ENCODE results near the gene SPNS3. TPM values are rescaled to one million over a fixed set of nuclear protein-coding genes. Genes with fewer than 3 reads are reported as not detected.
A peak's percentile ranks its signal among the peaks of the same experiment; 100 is the strongest.

SPNS3 gene
- total and polyA plus RNA-seq, 4 donors = 0.40 to 1.6 (median 0.52) TPM

- DNase-seq = no peak
- H3K9ac ChIP-seq (ENCODE audit: insufficient read depth in 1 of 2, low read length in 2 of 2) = peak overlapping the region in 1 of 2 donors; percentile 26
- TF ChIP-seq CTCF (IDR thresholded peaks at IDR 0.05; ENCODE audit: control extremely low read depth, extremely low read depth) = no peak
- peaks cover 0 to 62% (median 26%) of the 10 kb centered on the region in 5 donors for H3K4me1 ChIP-seq (ENCODE audit: control insufficient read depth in 5 of 5, insufficient read depth in 5 of 5, low read length in 5 of 5)
- no peak overlapping the region for H3K4me3 ChIP-seq
- no peaks in the 10 kb centered on the region for H3K36me3 ChIP-seq (ENCODE audit: control insufficient read depth in 4 of 4, insufficient read depth in 4 of 4, low read length in 4 of 4)
- ATAC-seq (ENCODE audit: insufficient read depth, low FRiP score) = no peak
- no peaks in the 10 kb centered on the region for H3K9me3 ChIP-seq (ENCODE audit: control insufficient read depth in 4 of 4, insufficient read depth in 3 of 4, low read length in 3 of 4)
- peak overlapping the region in 1 of 2 donors; percentile 88 for H3K27ac ChIP-seq (ENCODE audit: low read depth in 1 of 2, low read length in 1 of 2)
- WGBS, 2 donors = 76 to 80% methylated on average over 23 to 24 of the region's 24 CpGs
- no peaks in the 10 kb centered on the region for H3K27me3 ChIP-seq (ENCODE audit: control insufficient read depth in 3 of 3, insufficient read depth in 3 of 3, low read length in 2 of 3)
These were observed 79.6 kb downstream of the SPNS3 start for GRCh38 chr17:4513113-4514032.

- peak overlapping the region in 1 of 2 donors; percentile 88 for H3K27ac ChIP-seq (ENCODE audit: low read depth in 1 of 2, low read length in 1 of 2)
- TF ChIP-seq CTCF (IDR thresholded peaks at IDR 0.05; ENCODE audit: control extremely low read depth, extremely low read depth) = no peak
- no peak overlapping the region for H3K4me3 ChIP-seq
- peak overlapping the region in 1 of 2 donors; percentile 26 for H3K9ac ChIP-seq (ENCODE audit: insufficient read depth in 1 of 2, low read length in 2 of 2)
- no peaks in the 10 kb centered on the region for H3K36me3 ChIP-seq (ENCODE audit: control insufficient read depth in 4 of 4, insufficient read depth in 4 of 4, low read length in 4 of 4)
- no peaks in the 10 kb centered on the region for H3K9me3 ChIP-seq (ENCODE audit: control insufficient read depth in 4 of 4, insufficient read depth in 3 of 4, low read length in 3 of 4)
- no peaks in the 10 kb centered on the region for H3K27me3 ChIP-seq (ENCODE audit: control insufficient read depth in 3 of 3, insufficient read depth in 3 of 3, low read length in 2 of 3)
- 67 to 80% methylated on average over 7 of the region's 7 CpGs for WGBS, 2 donors
- ATAC-seq (ENCODE audit: insufficient read depth, low FRiP score) = no peak
- H3K4me1 ChIP-seq (ENCODE audit: control insufficient read depth in 5 of 5, insufficient read depth in 5 of 5, low read length in 5 of 5) = peaks cover 0 to 57% (median 29%) of the 10 kb centered on the region in 5 donors
- DNase-seq = peak; percentile 74 to 88 (median 85)
These were observed 80.5 kb downstream of the SPNS3 start for GRCh38 chr17:4514206-4514605.

- H3K27me3 ChIP-seq (ENCODE audit: control insufficient read depth in 3 of 3, insufficient read depth in 3 of 3, low read length in 2 of 3) = no peaks in the 10 kb centered on the region
- H3K4me1 ChIP-seq (ENCODE audit: control insufficient read depth in 5 of 5, insufficient read depth in 5 of 5, low read length in 5 of 5) = peaks cover 0 to 55% (median 34%) of the 10 kb centered on the region in 5 donors
- TF ChIP-seq CTCF (IDR thresholded peaks at IDR 0.05; ENCODE audit: control extremely low read depth, extremely low read depth) = no peak
- peak overlapping the region in 1 of 2 donors; percentile 88 for H3K27ac ChIP-seq (ENCODE audit: low read depth in 1 of 2, low read length in 1 of 2)
- no peaks in the 10 kb centered on the region for H3K9me3 ChIP-seq (ENCODE audit: control insufficient read depth in 4 of 4, insufficient read depth in 3 of 4, low read length in 3 of 4)
- ATAC-seq (ENCODE audit: insufficient read depth, low FRiP score) (no peak), DNase-seq (no peak)
- H3K36me3 ChIP-seq (ENCODE audit: control insufficient read depth in 4 of 4, insufficient read depth in 4 of 4, low read length in 4 of 4) = no peaks in the 10 kb centered on the region
- no peak overlapping the region for H3K9ac ChIP-seq (ENCODE audit: insufficient read depth in 1 of 2, low read length in 2 of 2)
- 84 to 92% methylated on average over 10 to 11 of the region's 11 CpGs for WGBS, 2 donors
- H3K4me3 ChIP-seq = no peak overlapping the region
These were observed 81.0 kb downstream of the SPNS3 start for GRCh38 chr17:4514779-4515178.
